Activated B cell treated with CpG ODN at 0.5 μM for 24 hours (primary cell): ENCODE data around the gene NGEF. TPM values are rescaled to one million over a fixed set of nuclear protein-coding genes. Genes with fewer than 3 reads are reported as not detected.

Experiments
- ATAC-seq: fragments of 200-7000 bp; cut with Tn5 transposase; one replicate; pipeline ENCODE4 v1.10.0; 2021; ENCODE audit warnings: low read depth, mild to moderate bottlenecking, moderate library complexity
- CTCF ChIA-PET: fragments of 350-600 bp; sonication (Branson Sonifier 250); formaldehyde crosslinking; loops from one replicate; lab custom pipeline; 2021; ENCODE audit warnings: antibody characterized with exemption; lab: Charles Lee
- POLR2A ChIA-PET: fragments of 350-600 bp; sonication (Branson Sonifier 250); formaldehyde crosslinking; loops from one replicate; lab custom pipeline; 2021; ENCODE audit warnings: antibody characterized with exemption; lab: Charles Lee
- DNase-seq: peaks from one replicate; pipeline ENCODE4 v3.0.0; 2022
- H3K27ac Mint-ChIP-seq: one replicate; pipeline ENCODE4 v1.8.0; 2020; ENCODE audit warnings: mixed read lengths
- H3K27me3 Mint-ChIP-seq: one replicate; pipeline ENCODE4 v1.8.0; 2021; ENCODE audit warnings: mixed read lengths
- H3K36me3 Mint-ChIP-seq: one replicate; pipeline ENCODE4 v1.8.0; 2021; ENCODE audit warnings: low read depth, mixed read lengths
- H3K4me1 Mint-ChIP-seq: one replicate; pipeline ENCODE4 v1.8.0; 2021; ENCODE audit warnings: mixed read lengths
- H3K4me3 Mint-ChIP-seq: one replicate; pipeline ENCODE4 v1.8.0; 2020; ENCODE audit warnings: mild to moderate bottlenecking, mixed read lengths
- H3K9me3 Mint-ChIP-seq: one replicate; pipeline ENCODE4 v1.8.0; 2020; ENCODE audit warnings: mixed read lengths
- intact Hi-C: fragments of 100-400 bp; cut with micrococcal nuclease; formaldehyde crosslinking; loops from one replicate; pipeline ENCODE4 v1.15.1; 2024
- total RNA-seq: library from RNA; stranded (reverse); gene quantifications from 2 replicates; pipeline ENCODE4 v1.2.3, GENCODE V29; 2022
- TF ChIP-seq, protein P1 (sequence below): fragments of 200-600 bp; IDR thresholded peaks from one replicate; pipeline ENCODE4 v1.8.0; 2022; ENCODE audit warnings: antibody characterized with exemption, mild to moderate bottlenecking

NGEF gene
- total RNA-seq, 1 donor from 2014 or later, result not detected

- TF ChIP-seq, protein P1, sequence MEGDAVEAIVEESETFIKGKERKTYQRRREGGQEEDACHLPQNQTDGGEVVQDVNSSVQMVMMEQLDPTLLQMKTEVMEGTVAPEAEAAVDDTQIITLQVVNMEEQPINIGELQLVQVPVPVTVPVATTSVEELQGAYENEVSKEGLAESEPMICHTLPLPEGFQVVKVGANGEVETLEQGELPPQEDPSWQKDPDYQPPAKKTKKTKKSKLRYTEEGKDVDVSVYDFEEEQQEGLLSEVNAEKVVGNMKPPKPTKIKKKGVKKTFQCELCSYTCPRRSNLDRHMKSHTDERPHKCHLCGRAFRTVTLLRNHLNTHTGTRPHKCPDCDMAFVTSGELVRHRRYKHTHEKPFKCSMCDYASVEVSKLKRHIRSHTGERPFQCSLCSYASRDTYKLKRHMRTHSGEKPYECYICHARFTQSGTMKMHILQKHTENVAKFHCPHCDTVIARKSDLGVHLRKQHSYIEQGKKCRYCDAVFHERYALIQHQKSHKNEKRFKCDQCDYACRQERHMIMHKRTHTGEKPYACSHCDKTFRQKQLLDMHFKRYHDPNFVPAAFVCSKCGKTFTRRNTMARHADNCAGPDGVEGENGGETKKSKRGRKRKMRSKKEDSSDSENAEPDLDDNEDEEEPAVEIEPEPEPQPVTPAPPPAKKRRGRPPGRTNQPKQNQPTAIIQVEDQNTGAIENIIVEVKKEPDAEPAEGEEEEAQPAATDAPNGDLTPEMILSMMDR, result no peak
- ATAC-seq (no peak), DNase-seq (no peak)
- ChIA-PET POLR2A (no interaction called here), CTCF (interaction anchor here (0.6 kb wide), 1 partner anchor 29 kb away, joined by 3 read pairs; the partner anchor contains the start of gene INPP5D)
- Mint-ChIP-seq H3K4me3 (no peak overlapping the region), H3K27me3 (no peaks in the 10 kb centered on the region), H3K4me1 (no peaks in the 10 kb centered on the region), H3K36me3 (no peaks in the 10 kb centered on the region), H3K27ac (no peak overlapping the region), H3K9me3 (no peaks in the 10 kb centered on the region)
- intact Hi-C loops, result no loop called here
Observed at GRCh38 chr2:233031556-233032500, 18.8 kb upstream of the NGEF start.

DNA sequence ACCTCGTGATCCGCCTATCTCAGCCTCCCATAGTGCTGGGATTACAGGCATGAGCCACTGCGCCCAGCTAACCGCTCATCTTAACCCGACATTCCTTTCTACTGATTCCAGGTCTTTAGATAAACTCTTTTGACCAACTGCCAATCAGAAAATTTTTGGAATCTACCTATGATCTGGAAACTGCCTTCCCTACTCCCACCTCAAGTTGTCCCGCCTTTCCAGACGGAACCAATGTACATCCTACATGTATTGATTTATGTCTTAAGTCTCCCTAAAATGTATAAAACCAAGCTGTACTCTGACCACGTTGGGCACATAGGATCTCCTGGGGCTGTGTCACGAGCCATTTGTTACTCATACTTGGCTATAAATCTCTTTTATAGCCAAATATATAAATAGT is 16.3 kb upstream of the NGEF start:
- Mint-ChIP-seq H3K9me3 (no peaks in the 10 kb centered on the region), H3K27ac (no peak overlapping the region), H3K4me1 (no peaks in the 10 kb centered on the region), H3K4me3 (no peak overlapping the region), H3K36me3 (no peaks in the 10 kb centered on the region), H3K27me3 (no peaks in the 10 kb centered on the region)
- ChIA-PET CTCF (interaction anchor here (0.6 to 1.6 kb wide), 11 partner anchors 18 to 270 kb away, joined by 3 to 6 read pairs (median 4); no protein-coding TSS in a partner anchor), POLR2A (interaction anchor here (0.9 kb wide), 1 partner anchor 71 kb away, joined by 3 read pairs; no protein-coding TSS in a partner anchor)
- intact Hi-C loops, result loop anchor here (1.0 to 2.0 kb wide), 3 partner anchors 176 to 423 kb away; partner anchors contain the start of gene ATG16L1
- ATAC-seq (no peak), DNase-seq (no peak)
- TF ChIP-seq, protein P1, result no peak

DNA sequence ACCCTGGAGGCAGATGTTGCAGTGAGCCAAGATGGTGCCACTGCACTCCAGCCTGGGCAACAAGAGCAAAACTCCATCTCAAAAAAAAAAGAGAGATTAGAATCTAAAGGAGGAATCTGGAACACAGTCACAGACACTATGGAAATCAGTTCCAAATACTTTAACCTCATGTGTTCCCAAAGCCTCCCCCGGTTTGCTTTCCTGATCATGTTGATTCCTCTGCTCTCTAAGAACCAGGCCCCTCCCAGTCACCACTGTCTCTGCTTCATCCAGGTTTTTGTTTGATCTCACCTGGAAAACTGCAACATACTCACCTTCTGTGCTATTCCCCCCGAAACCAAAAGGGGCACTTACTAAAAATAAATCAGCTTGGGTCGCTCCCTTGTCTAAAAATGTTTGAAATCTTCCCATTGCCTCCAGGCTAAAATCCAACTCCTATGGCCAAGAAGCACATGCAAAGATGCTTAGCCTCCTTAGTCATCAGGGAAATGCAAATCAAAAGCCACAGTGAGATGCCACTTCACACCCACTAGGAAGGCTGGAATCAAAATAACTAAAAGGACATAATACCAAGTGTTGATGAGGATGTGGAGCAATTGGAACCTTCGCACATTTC is 13.2 kb upstream of the NGEF start:
- ChIA-PET POLR2A (no interaction called here), CTCF (interaction anchor here (0.7 kb wide), 1 partner anchor 95 kb away, joined by 4 read pairs; no protein-coding TSS in a partner anchor)
- no peak overlapping the region for H3K27ac Mint-ChIP-seq
- TF ChIP-seq, protein P1, result no peak
- no peak for DNase-seq
- H3K9me3 Mint-ChIP-seq, result no peaks in the 10 kb centered on the region
- H3K36me3 Mint-ChIP-seq, result no peaks in the 10 kb centered on the region
- ATAC-seq, result no peak
- no peaks in the 10 kb centered on the region for H3K27me3 Mint-ChIP-seq
- no peak overlapping the region for H3K4me3 Mint-ChIP-seq
- H3K4me1 Mint-ChIP-seq, result no peaks in the 10 kb centered on the region
- intact Hi-C loops, result no loop called here

- ChIA-PET POLR2A (no interaction called here), CTCF (no interaction called here)
- Mint-ChIP-seq H3K27me3 (no peaks in the 10 kb centered on the region), H3K4me3 (no peak overlapping the region), H3K9me3 (no peaks in the 10 kb centered on the region), H3K36me3 (no peaks in the 10 kb centered on the region), H3K4me1 (no peaks in the 10 kb centered on the region), H3K27ac (no peak overlapping the region)
- intact Hi-C loops, result no loop called here
- TF ChIP-seq, protein P1, result no peak
- no peak for ATAC-seq
- DNase-seq, result no peak
Observed at GRCh38 chr2:233025706-233026105, 12.7 kb upstream of the NGEF start.
